ENCODE results near the gene KIAA0513.

The KIAA0513 gene

DNA sequence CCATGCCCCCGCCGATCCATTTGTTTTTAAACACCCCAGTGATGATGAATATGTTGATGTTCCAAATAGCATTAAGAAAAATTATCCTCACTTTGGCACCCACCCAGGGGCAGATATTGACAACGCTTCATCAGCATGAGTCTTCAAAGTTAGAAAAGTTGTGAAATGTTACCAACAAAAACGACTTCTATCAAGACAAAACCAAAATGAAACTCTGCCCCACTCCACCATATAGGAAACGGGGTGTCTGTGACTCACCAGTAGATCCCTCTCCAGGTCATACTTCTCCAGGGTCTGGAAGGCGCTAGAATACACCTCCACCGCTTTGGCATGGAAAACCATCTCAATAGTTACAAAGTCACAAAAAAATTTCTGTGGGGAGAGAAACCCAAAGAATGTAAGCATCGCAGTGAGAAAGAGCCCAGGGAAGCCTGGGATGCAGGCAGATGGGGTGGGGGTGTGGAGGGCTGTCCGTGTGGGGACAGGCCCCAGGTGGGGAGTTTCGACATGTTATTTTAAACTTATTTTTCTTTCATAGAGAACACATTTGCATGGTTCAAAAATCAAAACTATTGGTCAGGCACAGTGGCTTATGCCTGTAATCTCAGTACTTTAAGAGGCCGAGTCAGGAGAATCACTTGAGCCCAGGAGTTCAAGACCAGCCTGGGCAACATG is 74.5 kb downstream of the KIAA0513 start:
- TF ChIP-seq MYC (IDR thresholded peaks at IDR 0.05; ENCODE audit: low read depth, low read length) = no peak
- no peak for TF ChIP-seq POLR2A (IDR thresholded peaks at IDR 0.05; ENCODE audit: extremely low read depth, insufficient read length)
- TF ChIP-seq, protein P1, sequence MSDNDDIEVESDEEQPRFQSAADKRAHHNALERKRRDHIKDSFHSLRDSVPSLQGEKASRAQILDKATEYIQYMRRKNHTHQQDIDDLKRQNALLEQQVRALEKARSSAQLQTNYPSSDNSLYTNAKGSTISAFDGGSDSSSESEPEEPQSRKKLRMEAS (IDR thresholded peaks at IDR 0.05; ENCODE audit: low read depth, low read length) = no peak
- TF ChIP-seq, protein P2, sequence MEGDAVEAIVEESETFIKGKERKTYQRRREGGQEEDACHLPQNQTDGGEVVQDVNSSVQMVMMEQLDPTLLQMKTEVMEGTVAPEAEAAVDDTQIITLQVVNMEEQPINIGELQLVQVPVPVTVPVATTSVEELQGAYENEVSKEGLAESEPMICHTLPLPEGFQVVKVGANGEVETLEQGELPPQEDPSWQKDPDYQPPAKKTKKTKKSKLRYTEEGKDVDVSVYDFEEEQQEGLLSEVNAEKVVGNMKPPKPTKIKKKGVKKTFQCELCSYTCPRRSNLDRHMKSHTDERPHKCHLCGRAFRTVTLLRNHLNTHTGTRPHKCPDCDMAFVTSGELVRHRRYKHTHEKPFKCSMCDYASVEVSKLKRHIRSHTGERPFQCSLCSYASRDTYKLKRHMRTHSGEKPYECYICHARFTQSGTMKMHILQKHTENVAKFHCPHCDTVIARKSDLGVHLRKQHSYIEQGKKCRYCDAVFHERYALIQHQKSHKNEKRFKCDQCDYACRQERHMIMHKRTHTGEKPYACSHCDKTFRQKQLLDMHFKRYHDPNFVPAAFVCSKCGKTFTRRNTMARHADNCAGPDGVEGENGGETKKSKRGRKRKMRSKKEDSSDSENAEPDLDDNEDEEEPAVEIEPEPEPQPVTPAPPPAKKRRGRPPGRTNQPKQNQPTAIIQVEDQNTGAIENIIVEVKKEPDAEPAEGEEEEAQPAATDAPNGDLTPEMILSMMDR (IDR thresholded peaks at IDR 0.05; ENCODE audit: low read depth, low read length) = no peak
- H3K4me3 ChIP-seq (ENCODE audit: low read depth, low read length) = no peak overlapping the region
- DNase-seq (ENCODE audit: low read depth) = no peak

DNA sequence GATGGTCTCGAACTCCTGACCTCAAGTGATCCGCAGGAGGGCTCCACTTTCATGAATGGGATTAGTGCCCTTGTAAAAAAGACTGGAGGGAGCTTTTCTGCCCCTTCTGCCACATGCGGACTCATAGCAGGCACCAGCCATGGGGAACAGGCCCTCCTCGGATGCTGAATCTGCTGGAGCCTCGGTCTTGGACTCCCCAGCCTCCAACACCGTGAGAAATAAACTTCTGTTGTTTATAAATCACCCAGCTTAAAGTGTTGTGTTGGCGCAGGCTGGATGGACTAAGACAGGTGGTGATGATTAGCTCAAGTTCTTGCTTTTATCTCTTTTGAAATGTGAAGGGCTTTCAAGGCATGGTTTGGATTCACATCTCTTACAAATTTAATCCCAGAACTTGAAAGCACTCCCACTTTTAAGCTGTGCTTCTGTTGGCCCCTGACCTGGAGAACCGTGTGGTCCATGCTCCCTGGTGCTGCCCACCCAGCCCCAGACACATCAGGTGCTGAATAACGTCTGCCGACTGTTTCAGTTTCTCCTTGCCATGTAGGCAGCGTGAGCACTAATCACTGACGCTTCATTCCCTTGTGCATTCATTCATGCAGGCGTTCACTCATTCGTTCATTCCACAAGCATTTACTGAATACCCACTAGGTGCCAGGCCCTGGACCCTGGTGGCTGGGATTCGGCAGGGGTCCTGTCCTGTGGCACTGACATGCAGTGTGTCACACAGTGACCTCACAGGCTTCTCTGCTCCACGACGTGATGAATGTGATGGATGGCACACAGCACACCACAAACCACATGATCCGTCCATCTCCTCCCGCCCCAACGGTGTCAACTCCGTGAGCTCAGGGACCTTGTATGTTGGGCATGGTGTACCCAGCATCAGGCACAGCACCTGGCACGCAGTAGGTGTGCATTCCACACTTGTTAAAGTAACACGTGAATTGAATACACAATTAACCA is 75.8 kb downstream of the KIAA0513 start:
- no peak overlapping the region for H3K4me3 ChIP-seq (ENCODE audit: low read depth, low read length)
- no peak for TF ChIP-seq MYC (IDR thresholded peaks at IDR 0.05; ENCODE audit: low read depth, low read length)
- no peak for TF ChIP-seq POLR2A (IDR thresholded peaks at IDR 0.05; ENCODE audit: extremely low read depth, insufficient read length)
- TF ChIP-seq, protein P1 (IDR thresholded peaks at IDR 0.05; ENCODE audit: low read depth, low read length) = no peak
- TF ChIP-seq, protein P2 (IDR thresholded peaks at IDR 0.05; ENCODE audit: low read depth, low read length) = no peak
- DNase-seq (ENCODE audit: low read depth) = no peak

DNA sequence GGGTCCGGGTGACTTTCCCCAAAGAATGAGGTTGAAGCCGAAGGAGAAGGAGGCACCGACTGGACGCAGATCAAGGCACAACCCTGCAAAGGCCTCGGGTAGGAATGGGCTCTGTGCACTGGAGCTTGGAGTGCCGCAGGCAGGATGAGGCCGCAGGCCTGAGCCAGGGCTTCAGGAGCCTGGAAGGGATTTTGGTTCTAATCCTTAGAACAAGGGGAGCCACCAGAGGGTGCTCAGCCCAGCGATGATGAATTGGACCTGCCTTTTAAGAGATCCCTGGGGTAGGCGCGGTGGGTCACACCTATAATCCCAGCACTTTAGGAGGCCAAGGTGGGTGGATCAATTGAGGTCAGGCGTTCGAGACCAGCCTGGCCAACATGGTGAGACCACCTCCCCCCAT is 76.6 kb downstream of the KIAA0513 start:
- H3K4me3 ChIP-seq (ENCODE audit: low read depth, low read length) = no peak overlapping the region
- DNase-seq (ENCODE audit: low read depth) = no peak
- TF ChIP-seq, protein P1 (IDR thresholded peaks at IDR 0.05; ENCODE audit: low read depth, low read length) = no peak
- TF ChIP-seq, protein P2 (IDR thresholded peaks at IDR 0.05; ENCODE audit: low read depth, low read length) = peak; percentile 10
- TF ChIP-seq MYC (IDR thresholded peaks at IDR 0.05; ENCODE audit: low read depth, low read length) (no peak), POLR2A (IDR thresholded peaks at IDR 0.05; ENCODE audit: extremely low read depth, insufficient read length) (no peak)

DNA sequence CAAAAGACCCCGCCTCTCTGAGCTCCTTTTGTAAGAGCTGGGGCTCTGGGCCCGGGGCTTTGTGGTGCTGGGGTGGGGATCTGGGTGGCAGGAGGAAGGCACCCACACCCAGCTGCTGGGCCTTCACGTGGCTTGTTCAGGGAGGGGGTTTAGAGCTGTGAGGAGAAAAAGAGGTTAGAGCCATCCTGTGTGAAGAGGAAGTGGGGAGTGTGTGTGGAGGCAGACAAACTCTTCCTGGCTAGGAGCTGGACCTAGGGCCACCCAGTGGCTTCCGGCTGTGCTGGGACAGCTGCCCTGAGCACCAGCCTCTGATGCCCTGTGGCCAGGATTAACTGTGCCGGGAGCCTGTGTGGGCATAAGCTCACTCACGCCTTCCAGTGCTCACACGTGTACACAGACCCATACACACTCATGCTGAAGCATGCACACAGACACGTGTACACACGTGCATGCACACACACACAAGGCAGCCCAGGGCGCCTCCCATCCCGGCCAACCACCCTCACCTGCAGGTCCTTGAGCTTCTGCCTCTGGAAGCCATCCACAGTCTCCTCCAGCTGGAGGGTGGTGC is 77.3 kb downstream of the KIAA0513 start:
- TF ChIP-seq, protein P2 (IDR thresholded peaks at IDR 0.05; ENCODE audit: low read depth, low read length) = peak; percentile 2
- TF ChIP-seq POLR2A (IDR thresholded peaks at IDR 0.05; ENCODE audit: extremely low read depth, insufficient read length) = no peak
- TF ChIP-seq, protein P1 (IDR thresholded peaks at IDR 0.05; ENCODE audit: low read depth, low read length) = peak; percentile 51; the same call in 1 of the 2 replicates
- no peak overlapping the region for H3K4me3 ChIP-seq (ENCODE audit: low read depth, low read length)
- peak; percentile 62 for DNase-seq (ENCODE audit: low read depth)

DNA sequence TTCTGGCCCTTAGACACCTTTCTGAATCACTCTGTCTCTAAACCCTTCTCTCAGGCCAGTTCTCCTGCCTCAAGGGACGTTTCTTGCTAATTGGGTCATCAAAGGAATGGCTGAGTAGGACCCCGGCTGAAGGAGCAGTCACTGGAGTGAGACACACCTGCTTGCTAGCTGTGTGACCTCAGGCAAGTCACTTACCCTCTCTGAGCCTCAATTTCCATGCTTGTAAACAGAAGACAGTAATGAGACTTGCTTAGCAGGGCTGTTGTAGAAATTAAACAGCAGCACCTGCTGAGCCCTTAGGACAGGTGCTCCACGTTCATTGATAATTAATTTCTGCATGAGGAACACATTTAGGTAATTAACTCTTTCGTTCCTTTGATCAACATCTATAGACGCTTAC is 77.9 kb downstream of the KIAA0513 start:
- no peak overlapping the region for H3K4me3 ChIP-seq (ENCODE audit: low read depth, low read length)
- TF ChIP-seq, protein P2 (IDR thresholded peaks at IDR 0.05; ENCODE audit: low read depth, low read length) = no peak
- TF ChIP-seq POLR2A (IDR thresholded peaks at IDR 0.05; ENCODE audit: extremely low read depth, insufficient read length) = no peak
- TF ChIP-seq MYC (IDR thresholded peaks at IDR 0.05; ENCODE audit: low read depth, low read length) = no peak
- TF ChIP-seq, protein P1 (IDR thresholded peaks at IDR 0.05; ENCODE audit: low read depth, low read length) = no peak
- no peak for DNase-seq (ENCODE audit: low read depth)
